Measurements from ENCODE around the gene ZSWIM9. TPM values are rescaled to one million over a fixed set of nuclear protein-coding genes. Genes with fewer than 3 reads are reported as not detected.
"Not testable (repeated sequence)": the region's sequence is repeated elsewhere in the genome, so short reads cannot be mapped to it uniquely, and the experiment has no call there.

Gene ZSWIM9
- total and polyA plus RNA-seq, 4 experiments from 2014 or later, result 0.25 to 11.8 (median 6.1) TPM

DNA sequence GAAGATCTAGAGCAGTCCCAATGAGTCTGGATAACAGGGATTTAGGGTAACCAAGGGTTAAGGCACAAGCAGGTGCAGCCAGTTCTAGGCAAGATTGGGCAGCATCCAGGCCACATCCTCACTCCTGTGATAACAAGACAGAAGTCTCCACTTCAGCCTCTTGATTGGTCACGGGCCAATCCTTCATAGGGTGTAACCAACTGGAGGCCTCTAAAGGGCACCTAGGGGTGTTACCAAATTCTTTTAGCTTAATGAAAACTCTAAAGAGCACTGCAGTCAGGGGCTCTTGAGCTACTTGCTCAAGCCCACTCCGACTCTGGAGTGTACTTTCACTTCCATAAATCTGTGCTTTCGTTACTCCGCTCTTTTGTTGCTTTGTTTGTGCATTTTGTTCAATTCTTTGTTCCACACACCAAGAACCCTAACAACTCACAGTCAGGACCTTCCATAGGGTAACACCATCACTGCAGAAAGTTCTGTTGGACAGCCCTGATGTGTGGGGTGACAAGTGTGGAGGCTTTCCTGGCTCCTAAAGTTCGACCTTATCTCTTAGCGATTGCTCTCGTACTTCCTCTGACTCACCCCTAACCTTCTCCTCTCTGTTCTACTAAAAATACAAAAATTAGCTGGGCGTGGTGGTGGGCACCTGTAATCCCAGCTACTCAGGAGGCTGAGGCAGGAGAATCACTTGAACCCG lies 36.1 kb downstream of the ZSWIM9 start:
- Mint-ChIP-seq H3K27ac (peak overlapping the region; percentile 9 to 85 (median 47)), H3K36me3 (peaks cover 7 to 28% of the 10 kb centered on the region in 2 donors), H3K4me1 (peaks cover 15 to 23% (median 16%) of the 10 kb centered on the region in 4 donors), H3K9me3 (no peaks in the 10 kb centered on the region), H3K4me3 (no peak overlapping the region), H3K27me3 (no peaks in the 10 kb centered on the region)
- Histone ChIP-seq H3K36me3 (ENCODE audit: insufficient read depth, low read length) (peaks cover 5% of the 10 kb centered on the region), H3K4me3 (ENCODE audit: low read length in 2 of 2) (no peak overlapping the region), H3K27me3 (ENCODE audit: insufficient read depth, low read length) (no peaks in the 10 kb centered on the region), H3K27ac (ENCODE audit: low read depth, low read length) (no peak overlapping the region), H3K4me1 (ENCODE audit: insufficient read depth, low read length) (peaks cover 14% of the 10 kb centered on the region), H3K9me3 (ENCODE audit: control insufficient read depth in 1 of 2, low read length in 2 of 2) (no peaks in the 10 kb centered on the region)
- intact Hi-C loops (cut with micrococcal nuclease), result no loop called here
- no peak for DNase-seq
- ChIA-PET CTCF (ENCODE audit: partially characterized antibody) (interaction anchor here (0.6 to 1.1 kb wide), 3 partner anchors 12 to 66 kb away, joined by 3 to 4 read pairs (median 3); no protein-coding TSS in a partner anchor), POLR2A (ENCODE audit: partially characterized antibody) (interaction anchor here (1.0 to 3.5 kb wide), 2 partner anchors 12 to 43 kb away, joined by 3 to 12 read pairs; no protein-coding TSS in a partner anchor)

DNA sequence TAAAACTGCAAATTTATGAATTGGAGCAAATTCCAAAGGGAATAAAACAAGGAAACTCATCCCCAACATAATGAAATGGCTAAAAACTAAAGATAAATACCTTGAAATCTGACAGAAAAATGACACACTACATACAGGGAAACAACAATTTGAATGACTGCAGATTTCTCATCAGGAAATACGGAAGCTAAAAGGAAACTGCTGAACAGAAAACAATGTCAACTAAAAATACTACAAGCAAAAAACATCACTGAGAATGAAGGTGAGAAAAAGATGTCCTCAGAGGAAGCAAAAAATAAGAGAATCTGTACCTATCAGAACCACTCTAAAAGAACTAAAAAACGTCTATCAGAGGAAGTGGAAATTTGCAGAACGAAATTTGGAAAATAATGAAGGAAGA lies 39.5 kb downstream of the ZSWIM9 start:
- Mint-ChIP-seq H3K4me3 (peak overlapping the region in 1 of 8 donors; percentile 9), H3K4me1 (peaks cover 17 to 35% (median 19%) of the 10 kb centered on the region in 4 donors), H3K27me3 (no peaks in the 10 kb centered on the region), H3K36me3 (peaks cover 32 to 55% of the 10 kb centered on the region in 2 donors), H3K9me3 (no peaks in the 10 kb centered on the region), H3K27ac (peak overlapping the region in 6 of 7 donors; percentile 27 to 85 (median 80))
- no peak for DNase-seq
- H3K4me3 ChIP-seq (ENCODE audit: low read length in 2 of 2), result no peak overlapping the region
- ChIA-PET CTCF (ENCODE audit: partially characterized antibody) (interaction anchor here (2.1 kb wide), 1 partner anchor 16 kb away, joined by 5 read pairs; no protein-coding TSS in a partner anchor), POLR2A (ENCODE audit: partially characterized antibody) (interaction anchor here (1.6 kb wide), 1 partner anchor 40 kb away, joined by 5 read pairs; no protein-coding TSS in a partner anchor)
- no peaks in the 10 kb centered on the region for H3K9me3 ChIP-seq (ENCODE audit: control insufficient read depth in 1 of 2, low read length in 2 of 2)
- intact Hi-C loops (cut with micrococcal nuclease), result no loop called here
- no peaks in the 10 kb centered on the region for H3K4me1 ChIP-seq (ENCODE audit: insufficient read depth, low read length)
- H3K27ac ChIP-seq (ENCODE audit: low read depth, low read length), result no peak overlapping the region
- H3K27me3 ChIP-seq (ENCODE audit: insufficient read depth, low read length), result no peaks in the 10 kb centered on the region
- peaks cover 24% of the 10 kb centered on the region for H3K36me3 ChIP-seq (ENCODE audit: insufficient read depth, low read length)

DNA sequence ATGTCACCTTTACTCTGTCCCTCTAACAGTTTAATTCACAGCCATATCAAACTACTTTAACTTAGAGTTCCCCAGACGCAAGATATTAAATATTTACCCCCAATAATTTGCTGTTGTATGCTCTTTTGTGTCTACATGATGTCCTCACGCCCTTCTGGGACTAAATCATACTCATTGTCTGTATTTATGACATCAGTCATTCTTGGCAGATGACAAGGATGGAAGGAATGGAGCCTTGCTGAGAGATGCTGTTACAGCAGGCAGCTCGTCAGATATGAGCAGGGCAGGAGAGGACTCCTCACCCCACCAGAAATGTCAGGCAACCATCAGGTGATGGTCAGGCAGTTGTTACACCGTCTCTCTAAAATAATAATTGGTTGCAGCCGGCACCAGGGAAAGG lies 43.5 kb downstream of the ZSWIM9 start:
- Histone ChIP-seq H3K36me3 (ENCODE audit: insufficient read depth, low read length) (peaks cover 38% of the 10 kb centered on the region), H3K9me3 (ENCODE audit: control insufficient read depth in 1 of 2, low read length in 2 of 2) (no peaks in the 10 kb centered on the region), H3K4me3 (ENCODE audit: low read length in 2 of 2) (no peak overlapping the region), H3K27ac (ENCODE audit: low read depth, low read length) (no peak overlapping the region), H3K4me1 (ENCODE audit: insufficient read depth, low read length) (no peaks in the 10 kb centered on the region), H3K27me3 (ENCODE audit: insufficient read depth, low read length) (no peaks in the 10 kb centered on the region)
- intact Hi-C loops (cut with micrococcal nuclease), result no loop called here
- Mint-ChIP-seq H3K9me3 (no peaks in the 10 kb centered on the region), H3K36me3 (peaks cover 58 to 81% of the 10 kb centered on the region in 2 donors), H3K27ac (peak overlapping the region in 4 of 7 donors; percentile 6 to 71 (median 41)), H3K27me3 (no peaks in the 10 kb centered on the region), H3K4me3 (no peak overlapping the region), H3K4me1 (peaks cover 12 to 24% (median 19%) of the 10 kb centered on the region in 4 donors)
- ChIA-PET POLR2A (ENCODE audit: partially characterized antibody) (interaction anchor here (4.1 kb wide), 1 partner anchor 10 kb away, joined by 18 read pairs; no protein-coding TSS in a partner anchor), CTCF (ENCODE audit: partially characterized antibody) (interaction anchor here (1.5 kb wide), 1 partner anchor 10 kb away, joined by 4 read pairs; no protein-coding TSS in a partner anchor)
- DNase-seq, result no peak

DNA sequence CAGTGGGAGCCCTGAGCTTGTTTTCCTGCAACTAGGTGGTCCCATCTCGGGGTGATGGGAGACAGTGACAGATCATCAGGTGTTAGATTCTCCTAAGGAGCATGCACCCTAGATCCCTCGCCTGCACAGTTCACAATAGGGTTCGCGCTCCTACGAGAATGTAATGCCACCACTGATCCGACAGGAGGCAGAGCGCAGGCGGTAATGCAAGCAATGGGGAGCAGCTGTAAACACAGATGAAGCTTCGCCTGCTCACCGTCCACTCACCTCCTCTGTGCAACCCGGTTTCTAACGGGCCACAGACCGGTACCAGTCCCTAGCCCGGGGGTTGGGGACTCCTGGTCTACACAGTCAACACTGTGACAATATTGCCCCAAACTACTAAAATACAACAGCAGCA lies 46.5 kb downstream of the ZSWIM9 start:
- ChIA-PET POLR2A (ENCODE audit: partially characterized antibody) (interaction anchor here (4.1 kb wide), 1 partner anchor 13 kb away, joined by 18 read pairs; no protein-coding TSS in a partner anchor), CTCF (ENCODE audit: partially characterized antibody) (interaction anchor here (0.9 to 1.9 kb wide), 3 partner anchors 14 to 347 kb away, joined by 4 to 5 read pairs (median 5); no protein-coding TSS in a partner anchor)
- Histone ChIP-seq H3K27ac (ENCODE audit: low read depth, low read length) (no peak overlapping the region), H3K4me3 (ENCODE audit: low read length in 2 of 2) (no peak overlapping the region), H3K9me3 (ENCODE audit: control insufficient read depth in 1 of 2, low read length in 2 of 2) (no peaks in the 10 kb centered on the region), H3K27me3 (ENCODE audit: insufficient read depth, low read length) (no peaks in the 10 kb centered on the region), H3K36me3 (ENCODE audit: insufficient read depth, low read length) (peaks cover 44% of the 10 kb centered on the region), H3K4me1 (ENCODE audit: insufficient read depth, low read length) (no peaks in the 10 kb centered on the region)
- DNase-seq, result no peak
- peaks cover 4 to 21% (median 14%) of the 10 kb centered on the region in 4 donors for H3K4me1 Mint-ChIP-seq
- peak overlapping the region in 1 of 8 donors; percentile 20 for H3K4me3 Mint-ChIP-seq
- intact Hi-C loops (cut with micrococcal nuclease), result no loop called here
- peak overlapping the region in 2 of 7 donors; percentile 53 to 68 for H3K27ac Mint-ChIP-seq
- H3K9me3 Mint-ChIP-seq, result no peaks in the 10 kb centered on the region
- no peaks in the 10 kb centered on the region for H3K27me3 Mint-ChIP-seq
- H3K36me3 Mint-ChIP-seq, result peaks cover 54 to 73% of the 10 kb centered on the region in 2 donors

DNA sequence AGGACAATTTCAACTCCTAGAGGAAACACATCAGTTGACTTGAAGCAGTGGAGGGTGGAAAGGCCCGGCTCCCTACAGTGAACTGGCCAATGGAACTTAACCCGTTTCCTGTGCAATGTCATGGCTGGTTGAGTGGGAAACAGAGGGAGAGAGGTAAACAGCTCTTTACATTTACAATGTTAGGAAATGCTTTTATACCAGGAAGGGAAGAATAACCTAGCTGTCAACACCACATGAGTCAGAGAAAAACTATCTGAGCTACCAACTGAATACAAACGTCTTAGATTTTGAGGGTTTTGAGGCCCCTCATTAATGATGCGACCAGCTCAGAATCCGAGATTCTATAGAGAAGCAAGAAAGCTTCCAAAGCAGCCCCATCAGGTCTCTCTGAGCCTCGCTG lies 48.5 kb downstream of the ZSWIM9 start:
- H3K9me3 ChIP-seq (ENCODE audit: control insufficient read depth in 1 of 2, low read length in 2 of 2), result no peaks in the 10 kb centered on the region
- H3K4me3 Mint-ChIP-seq, result no peak overlapping the region
- intact Hi-C loops (cut with micrococcal nuclease), result no loop called here
- no peaks in the 10 kb centered on the region for H3K27me3 ChIP-seq (ENCODE audit: insufficient read depth, low read length)
- H3K27me3 Mint-ChIP-seq, result no peaks in the 10 kb centered on the region
- DNase-seq, result no peak
- no peaks in the 10 kb centered on the region for H3K4me1 ChIP-seq (ENCODE audit: insufficient read depth, low read length)
- peaks cover 4 to 10% (median 9%) of the 10 kb centered on the region in 4 donors for H3K4me1 Mint-ChIP-seq
- H3K36me3 ChIP-seq (ENCODE audit: insufficient read depth, low read length), result peaks cover 31% of the 10 kb centered on the region
- ChIA-PET CTCF (ENCODE audit: partially characterized antibody) (interaction anchor here (0.7 to 1.8 kb wide), 3 partner anchors 11 to 47 kb away, joined by 3 to 6 read pairs (median 3); no protein-coding TSS in a partner anchor), POLR2A (ENCODE audit: partially characterized antibody) (interaction anchor here (0.9 to 2.0 kb wide), 3 partner anchors 11 to 22 kb away, joined by 3 to 12 read pairs (median 3); no protein-coding TSS in a partner anchor)
- H3K4me3 ChIP-seq (ENCODE audit: low read length in 2 of 2), result no peak overlapping the region
- peaks cover 45 to 70% of the 10 kb centered on the region in 2 donors for H3K36me3 Mint-ChIP-seq
- H3K27ac Mint-ChIP-seq, result peak overlapping the region in 4 of 7 donors; percentile 6 to 69 (median 28)
- no peaks in the 10 kb centered on the region for H3K9me3 Mint-ChIP-seq
- no peak overlapping the region for H3K27ac ChIP-seq (ENCODE audit: low read depth, low read length)

DNA sequence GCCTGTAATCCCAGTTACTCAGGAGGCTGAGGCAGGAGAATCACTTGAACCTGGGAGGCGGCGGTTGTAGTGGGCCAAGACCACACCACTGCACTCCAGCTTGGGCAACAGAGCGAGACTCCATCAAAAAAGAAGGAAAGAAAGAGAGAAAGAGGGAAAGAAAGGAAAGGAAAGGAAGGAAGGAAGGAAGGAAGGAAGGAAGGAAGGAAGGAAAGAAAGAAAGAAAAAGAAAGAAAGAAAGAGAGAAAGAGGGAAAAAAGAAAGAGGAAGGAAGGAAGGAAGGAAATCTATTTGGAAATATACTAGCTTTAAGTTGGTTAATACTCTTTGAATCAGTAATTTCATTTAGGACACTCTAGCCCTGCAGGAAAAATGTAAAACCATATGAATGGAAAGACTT lies 50.3 kb downstream of the ZSWIM9 start:
- H3K27ac ChIP-seq (ENCODE audit: low read depth, low read length); H3K4me1 ChIP-seq (ENCODE audit: insufficient read depth, low read length); H3K4me3 ChIP-seq (ENCODE audit: low read length in 2 of 2); intact Hi-C loops (cut with micrococcal nuclease); H3K9me3 Mint-ChIP-seq; H3K9me3 ChIP-seq (ENCODE audit: control insufficient read depth in 1 of 2, low read length in 2 of 2); H3K4me1 Mint-ChIP-seq; H3K27me3 Mint-ChIP-seq; H3K27me3 ChIP-seq (ENCODE audit: insufficient read depth, low read length); DNase-seq: not testable (repeated sequence)
- H3K36me3 ChIP-seq (ENCODE audit: insufficient read depth, low read length), result peaks cover 20% of the 10 kb centered on the region
- peak overlapping the region in 1 of 7 donors; percentile 25 for H3K27ac Mint-ChIP-seq
- H3K36me3 Mint-ChIP-seq, result peaks cover 35 to 64% of the 10 kb centered on the region in 2 donors
- CTCF ChIA-PET (ENCODE audit: partially characterized antibody), result interaction anchor here (0.6 kb wide), 1 partner anchor 43 kb away, joined by 3 read pairs; no protein-coding TSS in a partner anchor
- POLR2A ChIA-PET (ENCODE audit: partially characterized antibody), result interaction anchor here (1.2 to 1.9 kb wide), 3 partner anchors 29 to 40 kb away, joined by 4 to 6 read pairs (median 5); no protein-coding TSS in a partner anchor
- H3K4me3 Mint-ChIP-seq, result peak overlapping the region in 1 of 8 donors; percentile 13

DNA sequence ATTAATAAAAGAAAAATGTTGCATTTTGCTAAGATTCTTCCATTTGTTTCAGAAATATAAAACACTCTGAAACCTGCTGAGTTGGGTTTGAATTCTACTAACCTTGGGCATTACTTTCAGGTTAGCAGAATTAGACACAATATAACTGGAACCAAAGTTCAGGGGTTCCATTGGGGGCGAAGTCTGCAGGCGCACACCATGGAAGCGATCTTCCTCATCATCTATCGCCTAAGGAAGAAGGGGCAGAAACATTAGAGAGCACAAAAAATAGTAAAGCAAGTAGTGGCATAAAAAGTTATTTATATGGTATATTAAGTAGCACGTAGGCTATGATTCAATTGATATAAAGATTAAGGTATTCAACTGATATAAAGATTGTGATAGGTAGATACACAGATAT lies 51.1 kb downstream of the ZSWIM9 start:
- peak overlapping the region in 3 of 7 donors; percentile 3 to 47 (median 6) for H3K27ac Mint-ChIP-seq
- intact Hi-C loops (cut with micrococcal nuclease), result no loop called here
- ChIA-PET POLR2A (ENCODE audit: partially characterized antibody) (interaction anchor here (1.2 to 1.3 kb wide), 2 partner anchors 18 to 38 kb away, joined by 4 read pairs; no protein-coding TSS in a partner anchor), CTCF (ENCODE audit: partially characterized antibody) (no interaction called here)
- no peaks in the 10 kb centered on the region for H3K27me3 Mint-ChIP-seq
- no peaks in the 10 kb centered on the region for H3K9me3 Mint-ChIP-seq
- Histone ChIP-seq H3K4me1 (ENCODE audit: insufficient read depth, low read length) (no peaks in the 10 kb centered on the region), H3K9me3 (ENCODE audit: control insufficient read depth in 1 of 2, low read length in 2 of 2) (no peaks in the 10 kb centered on the region), H3K4me3 (ENCODE audit: low read length in 2 of 2) (no peak overlapping the region), H3K27ac (ENCODE audit: low read depth, low read length) (no peak overlapping the region), H3K36me3 (ENCODE audit: insufficient read depth, low read length) (peaks cover 23% of the 10 kb centered on the region), H3K27me3 (ENCODE audit: insufficient read depth, low read length) (no peaks in the 10 kb centered on the region)
- no peak for DNase-seq
- H3K36me3 Mint-ChIP-seq, result peaks cover 32 to 61% of the 10 kb centered on the region in 2 donors
- H3K4me1 Mint-ChIP-seq, result peaks cover 0 to 5% (median 4%) of the 10 kb centered on the region in 4 donors
- H3K4me3 Mint-ChIP-seq, result no peak overlapping the region
